ENCODE results near the gene DNAAF1. TPM values are rescaled to one million over a fixed set of nuclear protein-coding genes. Genes with fewer than 3 reads are reported as not detected.
"Not testable (repeated sequence)": the region's sequence is repeated elsewhere in the genome, so short reads cannot be mapped to it uniquely, and the experiment has no call there.

DNAAF1 gene
- total and polyA plus RNA-seq, 4 experiments from 2014 or later: 0.19 to 1.2 TPM; not detected in 2

DNA sequence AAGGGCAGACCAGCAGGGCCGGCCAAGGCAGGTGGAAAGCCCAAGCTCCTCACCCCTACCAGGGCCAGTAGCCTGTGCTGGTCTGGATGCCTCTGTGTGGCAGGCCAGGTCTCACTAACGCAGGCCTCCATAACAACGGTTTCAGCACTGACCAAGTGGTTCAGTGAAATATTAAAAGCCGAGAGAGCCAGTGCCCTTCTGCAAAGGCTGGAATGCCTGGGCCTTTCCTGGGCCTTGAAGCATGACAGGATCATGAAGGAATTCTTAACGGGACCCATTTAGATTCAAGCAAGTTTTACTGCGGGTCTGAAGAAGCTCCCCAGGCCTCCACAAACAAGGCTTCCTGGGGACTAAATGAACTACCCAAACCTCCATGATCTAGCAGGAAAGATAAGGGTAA, 62.1 kb downstream of the DNAAF1 start:
- no peak overlapping the region for H3K4me3 Mint-ChIP-seq
- H3K27ac Mint-ChIP-seq: no peak overlapping the region
- CTCF ChIA-PET (ENCODE audit: partially characterized antibody): no interaction called here
- no peaks in the 10 kb centered on the region for H3K4me1 Mint-ChIP-seq
- no peaks in the 10 kb centered on the region for H3K36me3 Mint-ChIP-seq
- peaks cover 0 to 2% (median 0%) of the 10 kb centered on the region in 8 donors for H3K9me3 Mint-ChIP-seq
- Histone ChIP-seq H3K27me3 (ENCODE audit: insufficient read depth, low read length) (no peaks in the 10 kb centered on the region), H3K9me3 (ENCODE audit: control insufficient read depth in 1 of 2, low read length in 2 of 2) (no peaks in the 10 kb centered on the region), H3K27ac (ENCODE audit: low read depth, low read length) (no peak overlapping the region), H3K36me3 (ENCODE audit: insufficient read depth, low read length) (no peaks in the 10 kb centered on the region), H3K4me1 (ENCODE audit: insufficient read depth, low read length) (no peaks in the 10 kb centered on the region), H3K4me3 (ENCODE audit: low read length in 2 of 2) (no peak overlapping the region)
- no peak for DNase-seq
- peaks cover 0 to 4% of the 10 kb centered on the region in 2 donors for H3K27me3 Mint-ChIP-seq
- intact Hi-C loops (cut with micrococcal nuclease): no loop called here
- POLR2A ChIA-PET (ENCODE audit: partially characterized antibody): no interaction called here

DNA sequence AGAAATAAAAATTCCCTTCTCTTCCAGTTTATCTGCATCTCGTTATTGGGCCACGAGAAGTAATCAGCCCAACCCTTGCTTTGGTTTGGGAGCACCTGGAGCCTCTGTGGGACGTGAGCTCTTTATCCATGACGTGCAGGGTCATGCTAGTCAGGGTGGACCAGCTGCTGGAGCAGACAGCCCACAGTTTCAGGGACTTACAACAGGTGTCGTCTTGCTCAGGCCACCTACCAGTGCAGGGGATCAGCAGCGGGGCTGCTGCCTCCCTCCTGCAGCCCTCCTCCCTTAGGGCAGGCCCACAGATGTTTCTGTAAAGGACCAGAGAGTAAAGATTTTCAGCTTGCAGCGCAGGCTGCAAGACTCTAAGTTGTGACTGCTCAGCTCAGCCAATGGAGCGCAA, 62.8 kb downstream of the DNAAF1 start:
- Histone ChIP-seq H3K9me3 (ENCODE audit: control insufficient read depth in 1 of 2, low read length in 2 of 2) (no peaks in the 10 kb centered on the region), H3K36me3 (ENCODE audit: insufficient read depth, low read length) (no peaks in the 10 kb centered on the region), H3K4me3 (ENCODE audit: low read length in 2 of 2) (no peak overlapping the region), H3K4me1 (ENCODE audit: insufficient read depth, low read length) (no peaks in the 10 kb centered on the region), H3K27ac (ENCODE audit: low read depth, low read length) (no peak overlapping the region), H3K27me3 (ENCODE audit: insufficient read depth, low read length) (no peaks in the 10 kb centered on the region)
- H3K4me3 Mint-ChIP-seq: no peak overlapping the region
- H3K4me1 Mint-ChIP-seq: no peaks in the 10 kb centered on the region
- H3K36me3 Mint-ChIP-seq: no peaks in the 10 kb centered on the region
- intact Hi-C loops (cut with micrococcal nuclease): no loop called here
- ChIA-PET CTCF (ENCODE audit: partially characterized antibody) (no interaction called here), POLR2A (ENCODE audit: partially characterized antibody) (no interaction called here)
- no peak overlapping the region for H3K27ac Mint-ChIP-seq
- peaks cover 0 to 2% (median 0%) of the 10 kb centered on the region in 8 donors for H3K9me3 Mint-ChIP-seq
- no peak for DNase-seq
- no peaks in the 10 kb centered on the region for H3K27me3 Mint-ChIP-seq

GRCh38 chr16:84209989-84210388, 64.9 kb downstream of the DNAAF1 start:
- CTCF ChIA-PET (ENCODE audit: partially characterized antibody): no interaction called here

GRCh38 chr16:84212154-84212553, 67.0 kb downstream of the DNAAF1 start:
- H3K4me1 Mint-ChIP-seq: no peaks in the 10 kb centered on the region
- intact Hi-C loops (cut with micrococcal nuclease): no loop called here
- DNase-seq: no peak
- no peaks in the 10 kb centered on the region for H3K36me3 Mint-ChIP-seq
- ChIA-PET CTCF (ENCODE audit: partially characterized antibody) (no interaction called here), POLR2A (ENCODE audit: partially characterized antibody) (no interaction called here)
- H3K27ac Mint-ChIP-seq: no peak overlapping the region
- no peaks in the 10 kb centered on the region for H3K36me3 ChIP-seq (ENCODE audit: insufficient read depth, low read length)
- no peaks in the 10 kb centered on the region for H3K9me3 ChIP-seq (ENCODE audit: control insufficient read depth in 1 of 2, low read length in 2 of 2)
- no peak overlapping the region for H3K27ac ChIP-seq (ENCODE audit: low read depth, low read length)
- peaks cover 0 to 2% (median 0%) of the 10 kb centered on the region in 8 donors for H3K9me3 Mint-ChIP-seq
- no peaks in the 10 kb centered on the region for H3K4me1 ChIP-seq (ENCODE audit: insufficient read depth, low read length)
- H3K27me3 Mint-ChIP-seq: peaks cover 0 to under 1% of the 10 kb centered on the region in 2 donors
- H3K4me3 Mint-ChIP-seq: no peak overlapping the region
- no peaks in the 10 kb centered on the region for H3K27me3 ChIP-seq (ENCODE audit: insufficient read depth, low read length)
- H3K4me3 ChIP-seq (ENCODE audit: low read length in 2 of 2): no peak overlapping the region

More at GRCh38 chr16:84209989-84210388, 64.9 kb downstream of the DNAAF1 start:
- Mint-ChIP-seq H3K4me1 (no peaks in the 10 kb centered on the region), H3K27me3 (no peaks in the 10 kb centered on the region), H3K4me3 (no peak overlapping the region), H3K9me3 (peaks cover 0 to 2% (median 0%) of the 10 kb centered on the region in 8 donors), H3K27ac (no peak overlapping the region), H3K36me3 (no peaks in the 10 kb centered on the region)
- intact Hi-C loops (cut with micrococcal nuclease): no loop called here
- Histone ChIP-seq H3K36me3 (ENCODE audit: insufficient read depth, low read length) (no peaks in the 10 kb centered on the region), H3K9me3 (ENCODE audit: control insufficient read depth in 1 of 2, low read length in 2 of 2) (no peaks in the 10 kb centered on the region), H3K27ac (ENCODE audit: low read depth, low read length) (no peak overlapping the region), H3K4me1 (ENCODE audit: insufficient read depth, low read length) (no peaks in the 10 kb centered on the region), H3K4me3 (ENCODE audit: low read length in 2 of 2) (no peak overlapping the region), H3K27me3 (ENCODE audit: insufficient read depth, low read length) (no peaks in the 10 kb centered on the region)
- DNase-seq: no peak
- POLR2A ChIA-PET (ENCODE audit: partially characterized antibody): no interaction called here

DNA sequence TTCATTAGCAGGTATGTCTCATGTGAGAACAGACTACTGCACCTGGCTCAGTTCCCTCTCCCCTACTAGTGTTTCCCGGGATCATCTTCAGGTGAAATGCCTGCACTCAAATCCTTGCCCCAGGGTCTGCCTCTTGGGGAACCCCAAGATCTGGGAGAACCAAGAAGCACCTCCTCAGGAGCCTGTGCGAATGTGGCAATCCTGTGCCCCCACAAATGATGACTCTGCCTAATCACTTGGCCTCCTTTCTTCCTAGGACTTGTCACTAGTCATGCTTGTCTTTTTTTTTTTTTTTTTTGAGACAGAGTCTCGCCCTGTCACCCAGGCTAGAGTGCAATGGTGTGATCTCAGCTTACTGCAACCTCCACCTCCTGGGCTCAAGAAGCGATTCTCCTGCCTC, 67.5 kb downstream of the DNAAF1 start:
- Histone ChIP-seq H3K27me3 (ENCODE audit: insufficient read depth, low read length) (no peaks in the 10 kb centered on the region), H3K4me1 (ENCODE audit: insufficient read depth, low read length) (no peaks in the 10 kb centered on the region), H3K36me3 (ENCODE audit: insufficient read depth, low read length) (no peaks in the 10 kb centered on the region), H3K27ac (ENCODE audit: low read depth, low read length) (no peak overlapping the region), H3K9me3 (ENCODE audit: control insufficient read depth in 1 of 2, low read length in 2 of 2) (no peaks in the 10 kb centered on the region), H3K4me3 (ENCODE audit: low read length in 2 of 2) (no peak overlapping the region)
- DNase-seq: no peak
- peaks cover 0 to 2% of the 10 kb centered on the region in 2 donors for H3K27me3 Mint-ChIP-seq
- ChIA-PET CTCF (ENCODE audit: partially characterized antibody) (no interaction called here), POLR2A (ENCODE audit: partially characterized antibody) (no interaction called here)
- H3K36me3 Mint-ChIP-seq: no peaks in the 10 kb centered on the region
- intact Hi-C loops (cut with micrococcal nuclease): no loop called here
- H3K27ac Mint-ChIP-seq: no peak overlapping the region
- peaks cover 0 to 2% (median 0%) of the 10 kb centered on the region in 8 donors for H3K9me3 Mint-ChIP-seq
- no peaks in the 10 kb centered on the region for H3K4me1 Mint-ChIP-seq
- no peak overlapping the region for H3K4me3 Mint-ChIP-seq

GRCh38 chr16:84214451-84215066, 69.5 kb downstream of the DNAAF1 start:
- ChIA-PET CTCF (ENCODE audit: partially characterized antibody) (no interaction called here), POLR2A (ENCODE audit: partially characterized antibody) (no interaction called here)
- no peaks in the 10 kb centered on the region for H3K4me1 ChIP-seq (ENCODE audit: insufficient read depth, low read length)
- Mint-ChIP-seq H3K4me1 (no peaks in the 10 kb centered on the region), H3K36me3 (no peaks in the 10 kb centered on the region), H3K9me3 (peaks cover 0 to 2% (median 0%) of the 10 kb centered on the region in 8 donors), H3K27me3 (peaks cover 3 to 5% of the 10 kb centered on the region in 2 donors), H3K4me3 (no peak overlapping the region), H3K27ac (no peak overlapping the region)
- H3K4me3 ChIP-seq (ENCODE audit: low read length in 2 of 2): no peak overlapping the region
- H3K27ac ChIP-seq (ENCODE audit: low read depth, low read length): no peak overlapping the region
- no peaks in the 10 kb centered on the region for H3K36me3 ChIP-seq (ENCODE audit: insufficient read depth, low read length)
- no peaks in the 10 kb centered on the region for H3K27me3 ChIP-seq (ENCODE audit: insufficient read depth, low read length)
- intact Hi-C loops (cut with micrococcal nuclease): no loop called here
- H3K9me3 ChIP-seq (ENCODE audit: control insufficient read depth in 1 of 2, low read length in 2 of 2): no peaks in the 10 kb centered on the region
- no peak for DNase-seq

DNA sequence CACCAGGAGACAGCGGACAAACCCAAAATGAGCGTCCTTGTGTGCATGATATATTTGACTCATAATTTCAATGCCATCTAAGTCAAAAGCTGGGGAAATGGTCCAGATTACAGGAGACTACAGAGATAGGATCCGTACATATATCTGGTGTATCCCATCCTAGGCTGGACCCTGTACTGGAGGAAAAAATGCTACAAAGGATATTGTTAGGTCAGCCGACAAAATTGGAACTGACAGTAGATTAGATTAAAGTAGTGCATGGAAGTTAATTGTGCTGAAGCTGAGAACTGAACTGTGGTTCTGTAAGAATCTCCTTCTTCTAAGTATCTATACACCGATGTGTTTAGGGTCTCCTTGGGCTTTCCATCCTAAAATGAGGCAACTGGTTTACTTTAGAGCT, 70.4 kb downstream of the DNAAF1 start:
- Histone ChIP-seq H3K9me3 (ENCODE audit: control insufficient read depth in 1 of 2, low read length in 2 of 2) (no peaks in the 10 kb centered on the region), H3K4me3 (ENCODE audit: low read length in 2 of 2) (no peak overlapping the region), H3K36me3 (ENCODE audit: insufficient read depth, low read length) (no peaks in the 10 kb centered on the region), H3K27me3 (ENCODE audit: insufficient read depth, low read length) (no peaks in the 10 kb centered on the region), H3K27ac (ENCODE audit: low read depth, low read length) (no peak overlapping the region), H3K4me1 (ENCODE audit: insufficient read depth, low read length) (no peaks in the 10 kb centered on the region)
- peaks cover 3 to 6% of the 10 kb centered on the region in 2 donors for H3K27me3 Mint-ChIP-seq
- intact Hi-C loops (cut with micrococcal nuclease): no loop called here
- CTCF ChIA-PET (ENCODE audit: partially characterized antibody): no interaction called here
- H3K36me3 Mint-ChIP-seq: no peaks in the 10 kb centered on the region
- no peak for DNase-seq
- no peaks in the 10 kb centered on the region for H3K9me3 Mint-ChIP-seq
- no peak overlapping the region for H3K4me3 Mint-ChIP-seq
- H3K27ac Mint-ChIP-seq: no peak overlapping the region
- POLR2A ChIA-PET (ENCODE audit: partially characterized antibody): no interaction called here
- H3K4me1 Mint-ChIP-seq: no peaks in the 10 kb centered on the region

GRCh38 chr16:84216144-84216543, 71.0 kb downstream of the DNAAF1 start:
- H3K9me3 ChIP-seq (ENCODE audit: control insufficient read depth in 1 of 2, low read length in 2 of 2); intact Hi-C loops (cut with micrococcal nuclease); CTCF ChIA-PET (ENCODE audit: partially characterized antibody): not testable (repeated sequence)

More at GRCh38 chr16:84216144-84216543, 71.0 kb downstream of the DNAAF1 start:
- H3K27me3 ChIP-seq (ENCODE audit: insufficient read depth, low read length); H3K27ac Mint-ChIP-seq; H3K4me3 ChIP-seq (ENCODE audit: low read length in 2 of 2); H3K27ac ChIP-seq (ENCODE audit: low read depth, low read length); DNase-seq; H3K9me3 Mint-ChIP-seq; H3K4me3 Mint-ChIP-seq; H3K36me3 Mint-ChIP-seq; H3K36me3 ChIP-seq (ENCODE audit: insufficient read depth, low read length); H3K27me3 Mint-ChIP-seq; H3K4me1 ChIP-seq (ENCODE audit: insufficient read depth, low read length); POLR2A ChIA-PET (ENCODE audit: partially characterized antibody); H3K4me1 Mint-ChIP-seq: not testable (repeated sequence)
